Measurements from ENCODE around the gene IRF2BP2. TPM values are rescaled to one million over a fixed set of nuclear protein-coding genes. Genes with fewer than 3 reads are reported as not detected.

IRF2BP2 gene
- total and polyA plus RNA-seq, 2 of the 13 experiments (the other 11 are each of a cell fraction or from before 2014, with no cell fraction given), result 140 to 147 TPM

DNA sequence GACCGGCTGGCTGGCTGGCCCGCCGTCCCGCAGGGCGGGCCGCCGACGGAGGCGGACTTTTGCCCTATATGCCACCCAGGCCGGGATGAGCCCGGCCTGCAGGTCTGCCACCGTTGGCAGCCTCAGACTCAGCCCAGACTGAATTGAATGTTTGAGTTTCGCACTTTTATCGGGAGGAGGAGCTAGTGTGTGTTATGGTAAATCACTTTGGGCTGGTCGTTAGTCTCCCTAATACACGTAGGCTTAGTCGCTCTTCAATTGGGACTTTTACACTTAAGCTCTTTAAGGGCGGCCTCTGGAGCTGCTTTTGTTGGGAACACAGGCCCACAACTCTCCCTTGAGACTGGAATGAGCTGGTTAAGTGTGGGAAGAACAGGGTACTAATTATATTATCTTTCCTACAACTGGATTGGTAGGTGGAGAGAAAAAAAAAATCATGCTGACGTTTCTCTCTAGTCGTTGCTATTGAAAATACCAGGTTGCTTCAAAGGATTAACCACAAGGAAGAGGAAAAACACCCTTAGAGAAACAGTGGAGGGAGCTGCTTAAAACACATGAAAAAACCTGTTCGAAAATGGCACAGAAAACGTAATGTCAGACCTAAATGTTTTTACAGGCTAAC is 1.4 kb upstream of the IRF2BP2 start (continued):
- TF ChIP-seq, protein P1, sequence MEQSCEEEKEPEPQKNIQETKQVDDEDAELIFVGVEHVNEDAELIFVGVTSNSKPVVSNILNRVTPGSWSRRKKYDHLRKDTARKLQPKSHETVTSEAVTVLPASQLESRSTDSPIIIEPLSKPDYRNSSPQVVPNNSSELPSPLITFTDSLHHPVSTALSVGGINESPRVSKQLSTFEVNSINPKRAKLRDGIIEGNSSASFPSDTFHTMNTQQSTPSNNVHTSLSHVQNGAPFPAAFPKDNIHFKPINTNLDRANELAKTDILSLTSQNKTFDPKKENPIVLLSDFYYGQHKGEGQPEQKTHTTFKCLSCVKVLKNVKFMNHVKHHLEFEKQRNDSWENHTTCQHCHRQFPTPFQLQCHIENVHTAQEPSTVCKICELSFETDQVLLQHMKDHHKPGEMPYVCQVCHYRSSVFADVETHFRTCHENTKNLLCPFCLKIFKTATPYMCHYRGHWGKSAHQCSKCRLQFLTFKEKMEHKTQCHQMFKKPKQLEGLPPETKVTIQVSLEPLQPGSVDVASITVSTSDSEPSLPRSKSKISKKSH (CRISPR knock-in tag; IDR thresholded peaks at IDR 0.05; ENCODE audit: borderline replicate concordance), result no peak
- TF ChIP-seq ISX (CRISPR knock-in tag; conservative IDR thresholded peaks at IDR 0.05), result no peak
- no peak for TF ChIP-seq RFXANK (CRISPR knock-in tag; IDR thresholded peaks at IDR 0.05)
- TF ChIP-seq JDP2 (CRISPR knock-in tag; IDR thresholded peaks at IDR 0.05; ENCODE audit: borderline replicate concordance), result no peak
- TF ChIP-seq ATF7 (IDR thresholded peaks at IDR 0.05), result no peak
- TF ChIP-seq ATF7 (CRISPR knock-in tag; IDR thresholded peaks at IDR 0.05), result no peak
- TF ChIP-seq ZNF441 (CRISPR knock-in tag; IDR thresholded peaks at IDR 0.05; ENCODE audit: borderline replicate concordance), result no peak
- TF ChIP-seq U2AF2 (IDR thresholded peaks at IDR 0.05; ENCODE audit: low read depth, low read length), result no peak
- TF ChIP-seq SRSF4 (IDR thresholded peaks at IDR 0.05; ENCODE audit: low read depth, low read length, poor library complexity, severe bottlenecking), result no peak
- no peak for TF ChIP-seq NR2F2 (IDR thresholded peaks at IDR 0.05; ENCODE audit: borderline replicate concordance, low read depth)
- TF ChIP-seq MEF2D (CRISPR knock-in tag; IDR thresholded peaks at IDR 0.05), result 0 out of 2 replicates have a peak, but pooled peaks have one; percentile 52
- TF ChIP-seq ZNF468 (CRISPR knock-in tag; IDR thresholded peaks at IDR 0.05), result no peak
- TF ChIP-seq ZNF564 (CRISPR knock-in tag; IDR thresholded peaks at IDR 0.05), result no peak
- TF ChIP-seq, protein P2, sequence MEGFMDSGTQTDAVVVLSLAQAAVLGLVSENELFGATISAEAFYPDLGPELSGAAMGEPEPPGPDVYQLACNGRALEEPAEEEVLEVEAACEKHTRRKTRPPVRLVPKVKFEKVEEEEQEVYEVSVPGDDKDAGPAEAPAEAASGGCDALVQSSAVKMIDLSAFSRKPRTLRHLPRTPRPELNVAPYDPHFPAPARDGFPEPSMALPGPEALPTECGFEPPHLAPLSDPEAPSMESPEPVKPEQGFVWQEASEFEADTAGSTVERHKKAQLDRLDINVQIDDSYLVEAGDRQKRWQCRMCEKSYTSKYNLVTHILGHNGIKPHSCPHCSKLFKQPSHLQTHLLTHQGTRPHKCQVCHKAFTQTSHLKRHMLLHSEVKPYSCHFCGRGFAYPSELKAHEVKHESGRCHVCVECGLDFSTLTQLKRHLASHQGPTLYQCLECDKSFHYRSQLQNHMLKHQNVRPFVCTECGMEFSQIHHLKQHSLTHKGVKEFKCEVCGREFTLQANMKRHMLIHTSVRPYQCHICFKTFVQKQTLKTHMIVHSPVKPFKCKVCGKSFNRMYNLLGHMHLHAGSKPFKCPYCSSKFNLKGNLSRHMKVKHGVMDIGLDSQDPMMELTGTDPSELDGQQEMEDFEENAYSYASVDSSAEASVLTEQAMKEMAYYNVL (CRISPR knock-in tag; IDR thresholded peaks at IDR 0.05; ENCODE audit: borderline replicate concordance), result no peak
- TF ChIP-seq IKZF4 (CRISPR knock-in tag; IDR thresholded peaks at IDR 0.05; ENCODE audit: borderline replicate concordance, low read depth, not compliant biosample characterization), result no peak
- no peak for TF ChIP-seq KDM6A (CRISPR knock-in tag; IDR thresholded peaks at IDR 0.05; ENCODE audit: low read depth)
- no peak for TF ChIP-seq NBN (conservative IDR thresholded peaks at IDR 0.05)
- TF ChIP-seq SNRNP70 (IDR thresholded peaks at IDR 0.05; ENCODE audit: low read depth, low read length), result no peak
- TF ChIP-seq, protein P3, sequence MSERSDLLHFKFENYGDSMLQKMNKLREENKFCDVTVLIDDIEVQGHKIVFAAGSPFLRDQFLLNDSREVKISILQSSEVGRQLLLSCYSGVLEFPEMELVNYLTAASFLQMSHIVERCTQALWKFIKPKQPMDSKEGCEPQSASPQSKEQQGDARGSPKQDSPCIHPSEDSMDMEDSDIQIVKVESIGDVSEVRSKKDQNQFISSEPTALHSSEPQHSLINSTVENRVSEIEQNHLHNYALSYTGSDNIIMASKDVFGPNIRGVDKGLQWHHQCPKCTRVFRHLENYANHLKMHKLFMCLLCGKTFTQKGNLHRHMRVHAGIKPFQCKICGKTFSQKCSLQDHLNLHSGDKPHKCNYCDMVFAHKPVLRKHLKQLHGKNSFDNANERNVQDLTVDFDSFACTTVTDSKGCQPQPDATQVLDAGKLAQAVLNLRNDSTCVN (CRISPR knock-in tag; IDR thresholded peaks at IDR 0.05; ENCODE audit: borderline replicate concordance), result no peak
- TF ChIP-seq, protein P4, sequence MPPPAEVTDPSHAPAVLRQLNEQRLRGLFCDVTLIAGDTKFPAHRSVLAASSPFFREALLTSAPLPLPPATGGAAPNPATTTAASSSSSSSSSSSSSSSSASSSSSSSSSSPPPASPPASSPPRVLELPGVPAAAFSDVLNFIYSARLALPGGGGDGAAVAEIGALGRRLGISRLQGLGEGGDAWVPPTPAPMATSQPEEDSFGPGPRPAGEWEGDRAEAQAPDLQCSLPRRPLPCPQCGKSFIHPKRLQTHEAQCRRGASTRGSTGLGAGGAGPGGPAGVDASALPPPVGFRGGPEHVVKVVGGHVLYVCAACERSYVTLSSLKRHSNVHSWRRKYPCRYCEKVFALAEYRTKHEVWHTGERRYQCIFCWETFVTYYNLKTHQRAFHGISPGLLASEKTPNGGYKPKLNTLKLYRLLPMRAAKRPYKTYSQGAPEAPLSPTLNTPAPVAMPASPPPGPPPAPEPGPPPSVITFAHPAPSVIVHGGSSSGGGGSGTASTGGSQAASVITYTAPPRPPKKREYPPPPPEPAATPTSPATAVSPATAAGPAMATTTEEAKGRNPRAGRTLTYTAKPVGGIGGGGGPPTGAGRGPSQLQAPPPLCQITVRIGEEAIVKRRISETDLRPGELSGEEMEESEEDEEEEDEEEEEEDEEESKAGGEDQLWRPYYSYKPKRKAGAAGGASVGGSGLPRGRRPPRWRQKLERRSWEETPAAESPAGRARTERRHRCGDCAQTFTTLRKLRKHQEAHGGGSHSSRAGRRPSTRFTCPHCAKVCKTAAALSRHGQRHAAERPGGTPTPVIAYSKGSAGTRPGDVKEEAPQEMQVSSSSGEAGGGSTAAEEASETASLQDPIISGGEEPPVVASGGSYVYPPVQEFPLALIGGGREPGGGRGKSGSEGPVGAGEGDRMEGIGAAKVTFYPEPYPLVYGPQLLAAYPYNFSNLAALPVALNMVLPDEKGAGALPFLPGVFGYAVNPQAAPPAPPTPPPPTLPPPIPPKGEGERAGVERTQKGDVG (CRISPR knock-in tag; IDR thresholded peaks at IDR 0.05; ENCODE audit: borderline replicate concordance), result no peak
- no peak for TF ChIP-seq PHF21A (CRISPR knock-in tag; IDR thresholded peaks at IDR 0.05)
- no peak for TF ChIP-seq IKZF1 (IDR thresholded peaks at IDR 0.05)
- no peak for TF ChIP-seq ZNF292 (CRISPR knock-in tag; IDR thresholded peaks at IDR 0.05; ENCODE audit: borderline replicate concordance, low read depth)
- no peak for TF ChIP-seq ZNF790 (CRISPR knock-in tag; IDR thresholded peaks at IDR 0.05; ENCODE audit: borderline replicate concordance)

Measured in HepG2 (cell line).